HG03108 (cell line): ENCODE results near the gene SMYD3.

Experiments used
- ATAC-seq: cut with Tn5 transposase; IDR thresholded peaks from one replicate; pipeline ENCODE4 v1.9.1; 2021; ENCODE audit warnings: moderate library complexity; ENCODE audit not compliant: unreplicated experiment

The SMYD3 gene

DNA sequence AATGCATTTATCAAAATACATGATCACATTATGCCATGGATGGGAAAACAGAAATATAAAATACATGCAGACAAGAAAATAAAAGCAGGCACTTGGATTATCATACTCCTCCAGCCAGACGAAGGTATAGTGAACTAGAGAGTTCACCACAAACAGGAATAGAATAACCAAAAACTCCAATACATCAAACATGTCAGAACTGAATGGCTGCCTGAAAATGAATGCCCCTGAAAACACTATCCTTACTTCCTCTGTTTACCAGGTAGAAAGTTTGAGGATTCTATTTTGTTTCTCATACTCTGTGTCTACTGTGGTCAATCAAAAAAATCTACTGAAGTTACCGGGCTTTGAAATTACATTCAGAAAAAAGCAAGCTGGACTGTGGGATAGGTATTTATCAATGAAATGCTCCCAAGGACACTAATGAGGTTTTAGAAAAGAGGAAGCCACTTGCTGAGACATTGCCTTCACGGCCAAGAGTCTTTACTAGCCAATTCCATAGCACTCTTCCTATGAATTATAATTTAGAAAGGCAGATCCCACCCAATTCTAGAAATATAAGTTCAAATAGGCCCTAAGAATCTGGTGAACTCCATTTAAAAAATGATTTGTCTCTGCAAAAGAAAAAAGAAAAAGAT is 197.7 kb downstream of the SMYD3 start:
- no peak for ATAC-seq

DNA sequence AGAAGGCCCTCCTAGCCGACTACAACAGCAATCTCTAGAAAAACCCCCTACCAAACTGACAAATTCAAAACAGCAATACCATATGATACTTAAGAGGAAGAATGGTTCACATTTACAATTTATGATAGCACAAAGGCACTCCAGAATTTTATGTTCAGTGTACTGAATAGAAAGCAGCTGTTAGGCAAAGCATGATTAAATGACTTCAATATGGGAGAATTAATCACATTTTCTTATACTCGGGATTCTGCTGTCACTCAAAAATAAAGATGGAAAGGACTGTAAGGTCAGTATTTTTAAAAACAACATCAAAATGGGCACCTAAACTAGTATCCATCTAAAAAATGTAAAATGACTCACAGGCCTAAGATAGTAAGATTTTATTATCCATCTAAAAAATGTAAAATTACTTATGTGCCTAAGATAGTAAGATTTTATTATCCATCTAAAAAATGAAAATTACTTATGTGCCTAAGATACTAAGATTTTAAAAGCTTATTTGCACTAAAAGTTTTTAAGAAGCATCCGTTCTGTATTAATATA is 198.5 kb downstream of the SMYD3 start:
- no peak for ATAC-seq

GRCh38 chr1:246306415-246307037 is 200.6 kb downstream of the SMYD3 start:
- ATAC-seq = no peak

DNA sequence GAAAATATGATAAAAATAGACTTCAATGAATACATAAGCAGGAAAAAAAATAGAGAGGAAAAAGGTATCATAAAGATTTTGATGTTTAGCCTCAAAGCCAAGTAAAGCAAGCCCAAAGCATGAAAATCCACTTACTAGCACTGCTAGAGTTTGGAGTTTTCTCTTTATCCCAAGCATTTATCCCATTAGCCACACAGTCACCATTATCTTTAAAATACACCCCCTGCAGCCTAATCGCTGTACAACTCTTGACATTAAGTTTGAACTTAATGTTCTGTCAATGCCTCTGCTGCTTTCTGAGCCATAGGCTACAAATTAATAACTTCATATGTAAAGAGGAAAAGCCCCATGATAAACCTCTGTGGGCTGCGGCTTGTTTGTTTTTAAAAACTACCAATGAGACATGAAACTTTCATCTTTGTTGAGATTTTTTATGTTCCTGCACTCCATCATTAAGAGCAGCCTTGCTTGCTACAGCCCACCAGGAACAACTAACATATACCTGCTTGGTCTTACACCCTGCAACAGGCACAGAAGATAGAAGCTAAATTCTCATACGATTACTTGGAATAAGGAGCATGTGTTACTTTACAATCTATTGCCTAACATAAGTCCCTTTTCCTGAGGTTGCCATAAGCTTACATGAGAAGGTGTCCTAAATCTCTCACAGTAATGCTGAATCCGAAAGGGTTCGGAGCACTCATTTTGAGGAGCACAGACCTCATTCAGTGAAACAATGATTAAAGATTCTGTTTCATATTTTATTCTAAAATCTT is 202.4 kb downstream of the SMYD3 start:
- no peak for ATAC-seq

DNA sequence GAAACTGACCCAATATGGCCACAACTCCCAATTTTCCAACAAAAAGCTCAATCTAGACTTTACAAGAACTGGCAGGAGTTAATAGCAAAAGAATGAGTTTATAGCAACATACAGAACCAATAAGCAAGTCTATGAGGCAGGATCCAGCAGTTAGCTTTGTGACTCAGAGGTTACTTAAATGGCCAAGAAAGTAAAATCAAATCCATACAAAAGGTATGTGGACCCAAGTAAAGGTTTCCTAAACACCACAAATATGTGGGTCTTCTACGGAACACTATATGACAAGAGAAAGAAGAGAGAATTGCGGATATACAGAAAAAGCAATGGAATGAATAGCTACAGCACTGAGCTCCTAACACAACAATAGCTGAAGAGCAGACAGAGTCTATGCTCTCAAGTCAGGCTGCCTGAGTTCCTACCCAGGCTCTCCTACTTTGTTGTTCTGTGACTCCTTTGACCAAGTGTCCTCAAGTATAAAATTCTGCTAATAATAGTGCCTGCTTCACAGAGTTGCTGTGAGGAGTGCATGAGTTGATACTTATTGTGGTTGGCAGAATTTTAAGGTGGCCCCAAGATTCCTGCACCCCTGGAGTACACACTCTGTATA is 204.3 kb downstream of the SMYD3 start:
- no peak for ATAC-seq

GRCh38 chr1:246302251-246302625 is 204.8 kb downstream of the SMYD3 start:
- ATAC-seq = no peak

DNA sequence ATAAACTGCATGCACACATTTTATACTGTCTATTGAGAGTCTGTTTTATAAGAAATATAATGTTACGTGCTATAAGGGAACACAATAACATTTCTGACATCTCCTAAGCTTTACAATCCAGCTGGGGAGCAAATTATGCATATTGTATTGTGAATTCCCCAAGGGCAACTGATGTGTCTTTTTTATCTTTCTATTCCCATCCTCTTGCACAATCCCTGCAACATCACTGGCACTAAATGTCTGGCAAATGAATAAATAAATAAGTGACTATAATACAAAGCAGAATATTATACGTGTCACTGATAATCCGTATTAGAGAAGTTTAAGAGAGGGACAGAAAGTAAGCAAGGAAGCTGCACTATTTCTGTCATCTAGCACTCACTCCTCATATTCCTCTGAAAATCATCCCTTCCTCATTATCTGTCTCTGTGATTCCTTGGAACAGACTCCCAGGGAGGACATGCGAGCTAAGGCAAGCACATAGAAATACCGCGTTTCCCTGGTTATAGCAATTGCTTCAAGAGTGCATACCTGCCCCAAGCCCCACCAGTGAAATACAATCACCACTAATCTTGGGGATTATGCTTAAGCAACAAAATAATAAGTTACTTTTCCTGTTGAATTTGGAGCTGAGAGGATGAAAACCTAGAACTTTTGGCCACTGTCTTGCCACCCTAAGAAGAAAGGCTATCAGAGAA is 205.4 kb downstream of the SMYD3 start:
- ATAC-seq = no peak

GRCh38 chr1:246300626-246301549 is 206.2 kb downstream of the SMYD3 start:
- no peak for ATAC-seq

GRCh38 chr1:246297279-246298265 is 209.5 kb downstream of the SMYD3 start:
- no peak for ATAC-seq

GRCh38 chr1:246295968-246296367 is 211.1 kb downstream of the SMYD3 start:
- no peak for ATAC-seq

DNA sequence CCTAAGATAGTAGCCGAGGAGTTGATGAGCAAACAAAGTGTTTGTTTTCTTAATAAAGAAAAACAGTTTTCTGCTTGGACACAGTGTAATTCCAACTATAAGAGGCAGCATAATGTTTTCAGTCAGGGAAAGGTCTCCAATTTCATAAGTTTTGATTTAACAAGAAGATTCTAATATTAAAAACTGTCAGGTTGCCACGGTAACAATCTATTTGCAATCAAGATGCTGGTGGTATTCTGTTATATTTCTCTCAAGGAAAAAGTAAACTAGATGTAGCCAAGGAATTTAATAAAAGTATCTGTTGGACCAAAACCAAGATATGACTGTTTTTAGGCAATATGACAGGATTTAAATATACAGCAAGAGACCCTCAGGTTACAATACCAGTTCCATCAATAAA is 211.7 kb downstream of the SMYD3 start:
- ATAC-seq = no peak

- ATAC-seq = no peak
These were observed 212.8 kb downstream of the SMYD3 start for GRCh38 chr1:246294263-246294662.

GRCh38 chr1:246293366-246294121 is 213.5 kb downstream of the SMYD3 start:
- no peak for ATAC-seq

DNA sequence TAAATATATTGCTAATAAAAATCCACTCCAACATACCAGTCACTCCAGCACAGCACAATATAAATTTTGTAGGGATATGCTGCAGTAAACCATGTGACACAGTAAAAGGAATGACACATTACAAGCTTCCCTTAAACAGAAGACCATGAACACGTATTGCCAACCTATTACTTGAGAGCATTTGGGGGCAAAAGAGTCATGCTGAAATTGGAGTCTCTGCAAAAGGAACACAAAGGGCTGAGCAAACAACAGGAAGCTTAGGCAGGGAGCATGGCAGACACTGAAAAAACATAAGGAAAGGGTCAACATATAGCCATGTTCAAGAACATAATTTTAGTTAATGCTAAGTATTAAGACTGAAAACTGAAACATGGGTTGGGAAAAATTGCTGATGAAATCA is 214.5 kb downstream of the SMYD3 start:
- no peak for ATAC-seq

DNA sequence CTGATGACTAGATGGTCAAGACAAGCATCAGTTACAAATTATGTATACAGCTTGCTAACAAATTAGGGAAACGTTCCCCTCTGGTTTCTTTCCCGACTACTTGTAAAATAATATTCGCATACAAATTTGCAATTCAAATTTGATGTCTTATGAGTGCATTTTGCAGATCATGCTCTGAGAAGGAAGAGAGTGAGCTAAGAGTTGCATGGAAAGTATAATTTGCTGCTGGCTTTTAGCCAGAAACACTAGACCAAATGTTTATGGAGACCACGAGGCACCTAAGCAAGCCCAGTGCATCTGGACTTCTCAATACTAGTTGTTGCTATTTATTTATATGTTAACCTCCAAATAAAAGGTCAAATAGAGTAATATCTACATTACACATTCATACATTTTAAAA is 216.0 kb downstream of the SMYD3 start:
- no peak for ATAC-seq

DNA sequence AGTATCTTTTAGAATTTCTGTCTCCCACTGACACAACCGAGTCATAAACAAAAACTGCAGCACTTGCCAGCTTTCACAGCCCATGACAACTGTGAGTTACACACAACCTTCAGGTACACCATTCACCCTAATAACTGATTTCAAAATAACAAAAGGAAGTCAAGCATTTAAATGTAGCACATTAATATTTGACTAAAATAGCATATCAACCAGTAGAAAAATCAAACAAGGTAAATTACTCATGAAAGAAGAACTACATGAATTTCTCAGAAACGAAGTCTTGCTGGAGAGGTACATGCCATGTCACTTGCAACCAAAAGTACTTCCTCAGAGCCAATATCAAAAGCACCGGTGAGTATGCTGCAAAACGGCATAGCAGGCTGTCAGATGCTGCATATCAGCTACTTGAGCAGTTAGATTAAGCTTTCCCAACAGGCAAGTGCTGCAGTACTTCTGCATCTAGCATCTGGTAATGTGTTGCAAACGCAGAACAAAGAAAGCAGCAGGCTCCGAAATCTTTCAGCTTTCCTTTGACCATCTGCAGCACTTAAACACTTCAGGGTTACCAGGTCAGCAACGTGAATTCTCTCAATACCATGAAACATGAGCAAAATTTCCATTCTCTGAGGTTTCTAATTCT is 223.2 kb downstream of the SMYD3 start:
- ATAC-seq = no peak

DNA sequence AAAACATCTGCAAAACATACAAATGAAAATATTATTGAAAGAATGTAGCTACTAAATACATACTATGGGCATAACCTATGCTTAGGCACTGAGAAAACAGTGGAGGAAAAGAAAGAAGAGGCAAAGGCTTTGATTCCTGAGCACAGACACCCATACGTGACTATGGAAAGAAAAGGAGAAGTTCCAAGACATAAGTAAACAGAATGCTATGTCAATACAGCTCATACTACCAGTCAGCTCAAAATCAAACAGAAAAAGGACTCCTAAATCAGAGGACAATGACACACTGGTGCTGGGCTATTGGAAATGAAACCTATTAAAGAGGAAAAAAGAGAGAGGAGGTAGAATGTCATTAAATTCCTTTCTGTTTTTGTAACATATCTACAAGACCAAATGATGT is 225.4 kb downstream of the SMYD3 start:
- ATAC-seq = no peak

GRCh38 chr1:246281195-246281594 is 225.9 kb downstream of the SMYD3 start:
- no peak for ATAC-seq
